CD8-positive, alpha-beta memory T cell (primary cell): ENCODE results near the gene PTK7. TPM values are rescaled to one million over a fixed set of nuclear protein-coding genes. Genes with fewer than 3 reads are reported as not detected.
"Not testable (repeated sequence)": the region's sequence is repeated elsewhere in the genome, so short reads cannot be mapped to it uniquely, and the experiment has no call there.

Source experiments
- CTCF ChIA-PET: fragments of 350-600 bp; sonication (Branson Sonifier 250); formaldehyde crosslinking; loops from one replicate; lab custom pipeline; 2021; ENCODE audit warnings: antibody characterized with exemption; lab: Charles Lee
- POLR2A ChIA-PET: fragments of 350-600 bp; sonication (Branson Sonifier 250); formaldehyde crosslinking; loops from one replicate; lab custom pipeline; 2021; ENCODE audit warnings: antibody characterized with exemption; lab: Charles Lee
- DNase-seq, 5 donors: peaks; one replicate each; pipeline versions ENCODE4 v3.0.0 to v3.0.0-alpha.2; 2020 to 2022; ENCODE audit warnings: mixed read lengths in 1 of 5
- H3K27ac ChIP-seq: one replicate; pipeline ENCODE4 v1.7.0; 2013; ENCODE audit warnings: low read depth, mild to moderate bottlenecking, low read length, moderate library complexity
- H3K27me3 ChIP-seq: 2 replicates; pipeline ENCODE4 v1.7.0; 2013; ENCODE audit warnings: low read length, mild to moderate bottlenecking; ENCODE audit not compliant: insufficient read depth, poor library complexity, severe bottlenecking
- H3K36me3 ChIP-seq: 2 replicates; pipeline ENCODE4 v1.7.0; 2013; ENCODE audit warnings: mild to moderate bottlenecking, low read length, moderate library complexity; ENCODE audit not compliant: insufficient read depth
- H3K4me1 ChIP-seq: 2 replicates; pipeline ENCODE4 v1.7.0; 2013; ENCODE audit warnings: mild to moderate bottlenecking, low read length, moderate library complexity; ENCODE audit not compliant: insufficient read depth
- H3K4me3 ChIP-seq: 2 replicates; pipeline ENCODE4 v1.7.0; 2013; ENCODE audit warnings: mild to moderate bottlenecking, low read length
- H3K9me3 ChIP-seq: 2 replicates; pipeline ENCODE4 v1.7.0; 2013; ENCODE audit warnings: mild to moderate bottlenecking, low read length
- H3K27ac Mint-ChIP-seq, 8 donors: one replicate each; pipeline ENCODE4 v1.8.0; 2020 to 2021; ENCODE audit warnings: mixed read lengths in 8 of 8, mild to moderate bottlenecking in 6 of 8, inconsistent platforms in 3 of 8, moderate library complexity in 3 of 8
- H3K27me3 Mint-ChIP-seq, 2 donors: one replicate each; pipeline ENCODE4 v1.8.0; 2020 to 2021; ENCODE audit warnings: mixed read lengths in 2 of 2, mild to moderate bottlenecking in 1 of 2, moderate library complexity in 1 of 2
- H3K36me3 Mint-ChIP-seq, 3 donors: one replicate each; pipeline ENCODE4 v1.8.0; 2020 to 2021; ENCODE audit warnings: mixed read lengths in 3 of 3, inconsistent platforms in 1 of 3, mild to moderate bottlenecking in 1 of 3
- H3K4me1 Mint-ChIP-seq, 3 donors: one replicate each; pipeline ENCODE4 v1.8.0; 2020 to 2021; ENCODE audit warnings: mixed read lengths in 3 of 3, inconsistent platforms in 1 of 3, mild to moderate bottlenecking in 1 of 3
- H3K4me3 Mint-ChIP-seq, 7 donors: one replicate each; pipeline ENCODE4 v1.8.0; 2020 to 2021; ENCODE audit warnings: mixed read lengths in 7 of 7, mild to moderate bottlenecking in 6 of 7, moderate library complexity in 4 of 7, inconsistent platforms in 2 of 7
- H3K9me3 Mint-ChIP-seq, 5 donors: one replicate each; pipeline ENCODE4 v1.8.0; 2020 to 2022; ENCODE audit warnings: mixed read lengths in 5 of 5, mild to moderate bottlenecking in 3 of 5, moderate library complexity in 2 of 5, inconsistent platforms in 1 of 5
- polyA plus RNA-seq: library from polyadenylated mRNA; unstranded; fragments of 300-500 nt; fragmentation: Illumina TruSeq; gene quantifications from one replicate; pipeline ENCODE4 v1.2.3, GENCODE V29; 2021
- total RNA-seq, 2 experiments: library from RNA; stranded (reverse); gene quantifications; one replicate each; pipeline ENCODE4 v1.2.3, GENCODE V29; 2021

Gene PTK7
- total and polyA plus RNA-seq, 3 experiments from 2014 or later, result 1.6 to 1.9 (median 1.6) TPM

DNA sequence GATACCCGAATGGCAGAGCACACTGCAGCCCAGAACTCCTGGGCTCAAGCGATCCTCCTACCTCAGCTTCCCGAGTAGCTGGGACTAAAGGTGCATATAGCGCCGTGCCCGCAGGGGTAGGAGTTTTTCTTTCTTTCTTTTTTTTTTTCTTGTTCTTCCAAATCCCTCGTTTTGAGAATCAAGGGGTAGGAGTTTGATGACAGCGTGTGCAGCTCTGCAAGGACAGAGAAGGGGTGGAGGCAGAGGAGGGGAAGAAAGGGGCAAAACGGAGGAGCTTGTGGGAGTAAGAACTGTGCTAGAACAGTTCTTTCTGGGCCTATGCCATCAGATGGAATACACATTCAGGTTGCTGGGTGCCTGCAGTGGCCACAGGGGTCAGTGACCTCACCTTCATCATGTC is 39.4 kb upstream of the PTK7 start:
- H3K36me3 ChIP-seq, result peaks cover 4% of the 10 kb centered on the region
- no peaks in the 10 kb centered on the region for H3K4me1 ChIP-seq
- H3K27ac ChIP-seq, result no peak overlapping the region
- H3K27ac Mint-ChIP-seq, result peak overlapping the region in 1 of 8 donors; percentile 74
- CTCF ChIA-PET, result no interaction called here
- no peaks in the 10 kb centered on the region for H3K27me3 ChIP-seq
- H3K9me3 Mint-ChIP-seq, result no peaks in the 10 kb centered on the region
- H3K4me3 ChIP-seq, result no peak overlapping the region
- peaks cover 0 to 3% (median 0%) of the 10 kb centered on the region in 3 donors for H3K4me1 Mint-ChIP-seq
- POLR2A ChIA-PET, result no interaction called here
- H3K9me3 ChIP-seq, result no peaks in the 10 kb centered on the region
- no peak for DNase-seq
- no peaks in the 10 kb centered on the region for H3K27me3 Mint-ChIP-seq
- H3K4me3 Mint-ChIP-seq, result no peak overlapping the region
- peaks cover 0 to 76% (median 4%) of the 10 kb centered on the region in 3 donors for H3K36me3 Mint-ChIP-seq

DNA sequence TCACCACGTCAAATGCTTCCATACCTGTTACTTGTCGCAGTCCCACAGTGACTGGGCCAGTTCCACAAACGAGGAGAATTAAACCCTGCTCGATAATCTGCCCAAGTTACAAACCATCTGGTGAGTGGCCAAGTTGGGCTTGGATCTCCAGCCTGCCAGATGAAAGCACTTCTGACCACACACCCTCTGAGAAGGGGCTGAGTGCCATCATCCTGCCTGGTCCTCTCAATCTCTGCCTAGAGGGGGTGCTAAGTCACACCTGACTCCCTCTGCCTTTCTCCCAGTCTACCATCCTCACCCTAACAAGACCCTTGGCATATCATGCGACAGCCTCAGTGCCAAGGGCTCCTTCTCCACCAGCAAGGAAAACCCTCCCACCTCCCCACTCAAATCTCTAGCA is 38.9 kb upstream of the PTK7 start:
- H3K9me3 ChIP-seq, result no peaks in the 10 kb centered on the region
- H3K36me3 Mint-ChIP-seq, result peaks cover 0 to 73% (median 4%) of the 10 kb centered on the region in 3 donors
- POLR2A ChIA-PET, result no interaction called here
- H3K4me1 Mint-ChIP-seq, result no peaks in the 10 kb centered on the region
- H3K27me3 ChIP-seq, result no peaks in the 10 kb centered on the region
- no peaks in the 10 kb centered on the region for H3K27me3 Mint-ChIP-seq
- no peaks in the 10 kb centered on the region for H3K9me3 Mint-ChIP-seq
- DNase-seq, result no peak
- no peak overlapping the region for H3K4me3 Mint-ChIP-seq
- H3K27ac Mint-ChIP-seq, result peak overlapping the region in 2 of 8 donors; percentile 43 to 81
- no peak overlapping the region for H3K4me3 ChIP-seq
- no peaks in the 10 kb centered on the region for H3K4me1 ChIP-seq
- H3K36me3 ChIP-seq, result no peaks in the 10 kb centered on the region
- CTCF ChIA-PET, result no interaction called here
- H3K27ac ChIP-seq, result no peak overlapping the region

DNA sequence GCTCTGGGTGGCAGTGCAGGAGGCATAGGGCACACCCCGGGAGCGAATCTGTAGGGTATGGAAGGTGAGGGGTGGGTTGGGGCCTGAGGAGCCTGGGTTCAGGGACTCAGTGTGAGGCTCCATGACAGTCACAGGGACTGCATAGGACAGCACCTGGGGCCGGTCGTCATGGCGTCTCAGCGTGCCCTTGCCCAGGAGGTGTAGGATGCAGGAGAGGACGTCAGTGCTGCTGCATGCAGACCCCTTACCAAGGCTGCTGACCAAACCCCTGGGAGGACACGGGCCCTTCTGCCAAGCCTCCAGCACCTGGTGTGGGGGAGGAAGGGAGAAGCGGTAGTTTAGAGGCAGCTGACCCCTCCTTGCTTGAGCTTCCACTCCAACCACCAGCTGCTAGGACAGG is 38.4 kb upstream of the PTK7 start:
- Mint-ChIP-seq H3K4me1 (no peaks in the 10 kb centered on the region), H3K27me3 (no peaks in the 10 kb centered on the region), H3K27ac (peak overlapping the region in 2 of 8 donors; percentile 56 to 81), H3K36me3 (peaks cover 0 to 72% (median 7%) of the 10 kb centered on the region in 3 donors), H3K4me3 (no peak overlapping the region), H3K9me3 (no peaks in the 10 kb centered on the region)
- DNase-seq, result no peak
- Histone ChIP-seq H3K9me3 (no peaks in the 10 kb centered on the region), H3K27ac (no peak overlapping the region), H3K4me1 (no peaks in the 10 kb centered on the region), H3K4me3 (no peak overlapping the region), H3K27me3 (no peaks in the 10 kb centered on the region), H3K36me3 (no peaks in the 10 kb centered on the region)
- POLR2A ChIA-PET, result interaction anchor here (0.6 kb wide), 1 partner anchor 108 kb away, joined by 4 read pairs; the partner anchor contains the start of gene CNPY3
- CTCF ChIA-PET, result no interaction called here

DNA sequence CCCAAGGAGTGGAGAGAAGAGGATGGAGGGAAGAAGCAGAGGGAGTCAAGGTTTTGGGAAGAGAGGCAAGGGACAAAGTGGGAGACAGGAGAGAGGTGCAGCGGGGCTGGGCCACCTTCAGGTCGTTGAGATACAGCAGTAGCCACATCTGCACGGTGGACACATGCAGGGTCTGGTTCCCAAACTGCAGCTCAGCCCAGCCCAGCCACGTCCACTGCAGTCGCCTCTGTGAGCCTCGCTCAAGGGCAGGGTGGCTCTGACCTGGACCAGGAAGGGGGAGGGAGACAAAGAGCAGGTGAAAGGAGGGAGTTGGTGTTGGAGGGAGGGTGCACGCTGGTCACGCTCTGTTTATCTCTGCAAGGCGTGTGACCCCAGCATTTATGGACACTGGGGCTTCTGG is 37.4 kb upstream of the PTK7 start:
- no peaks in the 10 kb centered on the region for H3K4me1 Mint-ChIP-seq
- ChIA-PET POLR2A (no interaction called here), CTCF (no interaction called here)
- peaks cover 0 to 75% (median 7%) of the 10 kb centered on the region in 3 donors for H3K36me3 Mint-ChIP-seq
- H3K9me3 Mint-ChIP-seq, result no peaks in the 10 kb centered on the region
- DNase-seq, result no peak
- no peak overlapping the region for H3K4me3 ChIP-seq
- no peaks in the 10 kb centered on the region for H3K36me3 ChIP-seq
- no peaks in the 10 kb centered on the region for H3K27me3 Mint-ChIP-seq
- H3K27me3 ChIP-seq, result no peaks in the 10 kb centered on the region
- no peaks in the 10 kb centered on the region for H3K4me1 ChIP-seq
- no peak overlapping the region for H3K27ac ChIP-seq
- peak overlapping the region in 3 of 8 donors; percentile 46 to 88 (median 56) for H3K27ac Mint-ChIP-seq
- no peaks in the 10 kb centered on the region for H3K9me3 ChIP-seq
- H3K4me3 Mint-ChIP-seq, result no peak overlapping the region

DNA sequence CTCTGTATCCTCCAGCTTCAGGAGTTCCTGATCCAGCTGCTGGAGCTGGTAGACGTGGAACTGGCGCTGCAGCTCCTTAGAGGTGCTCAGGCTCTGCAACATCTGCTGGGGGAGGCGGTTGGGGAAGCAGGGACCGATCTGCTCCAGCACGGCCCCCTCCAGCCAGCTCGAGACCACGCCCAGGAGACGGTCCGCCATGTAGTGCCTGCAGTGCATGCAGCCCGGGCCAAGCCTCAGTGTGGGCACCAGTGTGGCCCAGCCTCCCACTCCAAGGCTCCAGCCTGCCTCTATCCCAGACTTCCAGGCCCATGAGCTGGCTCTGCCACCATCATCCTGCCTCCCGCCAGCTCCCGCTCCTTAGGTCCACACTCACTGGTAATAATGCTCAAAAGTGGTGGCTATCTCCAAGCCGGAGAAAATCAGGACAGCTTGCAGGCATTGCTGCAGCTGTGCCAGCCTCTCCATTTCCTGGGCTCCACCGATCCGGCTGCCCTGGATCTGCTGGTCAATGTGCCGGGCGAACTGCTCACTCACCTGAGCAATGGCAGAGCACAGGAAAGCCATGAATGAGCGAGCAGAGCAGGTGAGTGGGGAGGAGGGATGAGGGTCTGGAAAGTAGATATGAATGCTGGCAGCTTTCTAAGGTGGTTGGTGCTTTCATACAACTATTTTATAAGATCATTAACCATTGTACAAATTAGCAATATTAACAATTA is 35.4 kb upstream of the PTK7 start:
- H3K27ac Mint-ChIP-seq, result peak overlapping the region in 2 of 8 donors; percentile 14 to 28
- Histone ChIP-seq H3K27me3 (no peaks in the 10 kb centered on the region), H3K4me3 (no peak overlapping the region), H3K4me1 (no peaks in the 10 kb centered on the region), H3K36me3 (no peaks in the 10 kb centered on the region), H3K27ac (no peak overlapping the region), H3K9me3 (no peaks in the 10 kb centered on the region)
- peaks cover 0 to 79% (median 7%) of the 10 kb centered on the region in 3 donors for H3K36me3 Mint-ChIP-seq
- no peaks in the 10 kb centered on the region for H3K4me1 Mint-ChIP-seq
- no peaks in the 10 kb centered on the region for H3K9me3 Mint-ChIP-seq
- no peak for DNase-seq
- CTCF ChIA-PET, result interaction anchor here (1.1 kb wide), 1 partner anchor 103 kb away, joined by 3 read pairs; no protein-coding TSS in a partner anchor
- H3K4me3 Mint-ChIP-seq, result no peak overlapping the region
- no peaks in the 10 kb centered on the region for H3K27me3 Mint-ChIP-seq
- POLR2A ChIA-PET, result interaction anchor here (1.0 kb wide), 1 partner anchor 112 kb away, joined by 3 read pairs; no protein-coding TSS in a partner anchor

DNA sequence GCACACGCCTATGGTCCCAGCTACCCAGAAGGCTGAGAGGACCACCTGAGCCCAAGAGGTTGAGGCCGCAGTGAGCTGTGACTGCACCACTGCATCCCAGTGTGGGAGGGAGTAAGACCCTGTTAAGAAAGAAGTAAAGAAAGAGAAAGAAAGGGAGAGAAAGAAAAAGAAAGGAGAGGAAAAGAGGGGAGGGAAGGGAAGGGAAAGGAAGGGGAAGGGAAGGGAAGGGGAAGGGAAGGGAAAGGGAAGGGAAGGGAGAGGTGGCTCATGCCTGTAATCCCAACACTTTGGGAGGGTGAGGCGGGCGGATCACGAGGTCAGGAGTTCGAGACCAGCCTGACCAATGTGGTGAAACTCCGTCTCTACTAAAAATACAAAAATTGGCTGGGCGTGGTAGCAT is 34.6 kb upstream of the PTK7 start:
- H3K27ac ChIP-seq, H3K4me3 Mint-ChIP-seq, H3K4me1 ChIP-seq, DNase-seq, H3K36me3 ChIP-seq, H3K4me3 ChIP-seq, H3K27me3 ChIP-seq, H3K27me3 Mint-ChIP-seq, H3K9me3 ChIP-seq, H3K4me1 Mint-ChIP-seq, H3K9me3 Mint-ChIP-seq, POLR2A ChIA-PET: not testable (repeated sequence)
- peaks cover 0 to 81% (median 4%) of the 10 kb centered on the region in 3 donors for H3K36me3 Mint-ChIP-seq
- CTCF ChIA-PET, result interaction anchor here (0.6 kb wide), 1 partner anchor 551 kb away, joined by 3 read pairs; no protein-coding TSS in a partner anchor
- peak overlapping the region in 1 of 8 donors; percentile 68 for H3K27ac Mint-ChIP-seq

DNA sequence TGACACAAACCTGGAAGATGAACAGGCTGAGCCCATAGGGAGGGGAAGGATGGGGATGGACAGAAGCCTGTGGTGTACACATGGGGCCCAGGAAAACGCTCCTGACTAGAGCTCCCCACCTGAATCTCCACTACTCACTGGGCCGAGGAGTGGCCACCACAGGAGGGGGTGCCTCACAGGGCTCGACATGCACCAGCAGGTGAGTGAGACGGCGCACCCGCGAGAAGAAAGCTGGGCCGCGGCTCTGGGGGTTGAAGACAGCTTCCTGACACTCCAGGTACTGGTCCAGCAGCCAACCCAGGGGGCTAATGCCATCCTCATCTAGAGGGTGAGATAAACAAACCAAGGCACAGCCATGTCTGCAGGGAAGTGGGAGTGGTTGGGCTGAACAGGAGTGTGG is 32.8 kb upstream of the PTK7 start:
- H3K36me3 ChIP-seq, result no peaks in the 10 kb centered on the region
- ChIA-PET CTCF (no interaction called here), POLR2A (no interaction called here)
- Mint-ChIP-seq H3K27ac (peak overlapping the region in 1 of 8 donors; percentile 48), H3K4me1 (no peaks in the 10 kb centered on the region), H3K9me3 (no peaks in the 10 kb centered on the region), H3K4me3 (no peak overlapping the region), H3K36me3 (peaks cover 0 to 76% (median 4%) of the 10 kb centered on the region in 3 donors), H3K27me3 (no peaks in the 10 kb centered on the region)
- H3K9me3 ChIP-seq, result no peaks in the 10 kb centered on the region
- H3K4me3 ChIP-seq, result no peak overlapping the region
- H3K4me1 ChIP-seq, result no peaks in the 10 kb centered on the region
- DNase-seq, result no peak
- no peaks in the 10 kb centered on the region for H3K27me3 ChIP-seq
- H3K27ac ChIP-seq, result no peak overlapping the region

DNA sequence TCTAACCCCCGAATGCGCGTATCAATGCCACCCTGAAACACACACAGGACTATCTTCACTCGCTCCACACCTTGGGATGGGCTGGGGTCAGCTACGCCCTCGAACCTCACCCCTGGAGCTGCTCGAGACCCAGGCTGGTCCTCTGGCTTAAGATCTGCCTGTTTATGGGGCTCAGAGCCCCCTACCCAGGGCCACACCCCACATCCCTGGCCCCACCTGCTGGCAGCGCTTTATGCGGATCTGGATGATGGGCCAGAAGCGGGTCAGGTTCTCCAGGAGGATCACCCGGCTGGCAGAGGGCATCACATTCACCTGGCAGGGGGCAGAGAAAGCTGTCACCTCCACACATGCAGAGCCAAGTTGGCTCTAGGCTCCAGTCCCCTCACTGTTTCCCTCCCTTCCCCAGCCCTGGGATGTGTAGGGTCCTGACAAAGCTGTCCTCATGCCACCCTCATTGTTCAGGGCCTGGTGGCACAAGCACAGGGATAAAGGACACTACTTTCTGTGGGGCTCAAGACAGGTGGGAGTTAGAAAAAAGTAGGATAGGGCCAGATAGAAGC is 30.7 kb upstream of the PTK7 start:
- Mint-ChIP-seq H3K27ac (peak overlapping the region in 3 of 8 donors; percentile 37 to 93 (median 47)), H3K9me3 (no peaks in the 10 kb centered on the region), H3K4me1 (peaks cover 0 to 4% (median 2%) of the 10 kb centered on the region in 3 donors), H3K4me3 (no peak overlapping the region), H3K27me3 (no peaks in the 10 kb centered on the region), H3K36me3 (peaks cover 4 to 73% (median 6%) of the 10 kb centered on the region in 3 donors)
- H3K36me3 ChIP-seq, result peaks cover 11% of the 10 kb centered on the region
- ChIA-PET POLR2A (interaction anchor here (0.6 kb wide), 1 partner anchor 345 kb away, joined by 5 read pairs; no protein-coding TSS in a partner anchor), CTCF (no interaction called here)
- H3K27ac ChIP-seq, result no peak overlapping the region
- no peaks in the 10 kb centered on the region for H3K27me3 ChIP-seq
- H3K9me3 ChIP-seq, result no peaks in the 10 kb centered on the region
- DNase-seq, result no peak
- H3K4me3 ChIP-seq, result no peak overlapping the region
- H3K4me1 ChIP-seq, result no peaks in the 10 kb centered on the region
